GM23338 (cell line): ENCODE measurements around the gene STOM. TPM values are rescaled to one million over a fixed set of nuclear protein-coding genes. Genes with fewer than 3 reads are reported as not detected.

Source experiments
- ATAC-seq: fragments of 200-7000 bp; cut with Tn5 transposase; 3 replicates; pipeline ENCODE4 v1.9.1; 2020
- DNase-seq: peaks from one replicate; pipeline ENCODE4 v3.0.0-alpha.2; 2015; ENCODE audit warnings: low spot score
- H2AFZ ChIP-seq: fragments of 200-600 bp; sonication (generic); 2 replicates; pipeline ENCODE4 v1.8.0; 2016; ENCODE audit warnings: antibody characterized with exemption, mild to moderate bottlenecking, moderate library complexity
- H3F3A ChIP-seq: fragments of 200-600 bp; sonication (generic); replicated peaks from 2 replicates; pipeline ENCODE4 v1.8.0; 2017; ENCODE audit warnings: antibody characterized with exemption, mixed run types, low read depth
- H3K27ac ChIP-seq: fragments of 200-600 bp; sonication (generic); 2 replicates; pipeline ENCODE4 v1.6.1; 2016; ENCODE audit warnings: low read depth
- H3K27me3 ChIP-seq: fragments of 200-600 bp; sonication (generic); 2 replicates; pipeline ENCODE4 v1.8.0; 2016; ENCODE audit warnings: mild to moderate bottlenecking, mixed run types, moderate library complexity; ENCODE audit not compliant: insufficient read depth
- H3K36me3 ChIP-seq: fragments of 200-600 bp; sonication (generic); 2 replicates; pipeline ENCODE4 v1.8.0; 2016; ENCODE audit warnings: mild to moderate bottlenecking; ENCODE audit not compliant: insufficient read depth
- H3K4me1 ChIP-seq: fragments of 200-600 bp; sonication (generic); 2 replicates; pipeline ENCODE4 v1.8.0; 2016; ENCODE audit warnings: mild to moderate bottlenecking, moderate library complexity; ENCODE audit not compliant: insufficient read depth
- H3K4me2 ChIP-seq: fragments of 200-600 bp; sonication (generic); 2 replicates; pipeline ENCODE4 v1.7.1; 2017; ENCODE audit warnings: mixed run types
- H3K4me3 ChIP-seq: fragments of 200-600 bp; sonication (generic); 2 replicates; pipeline ENCODE4 v1.6.1; 2016; ENCODE audit warnings: mixed run types
- H3K79me2 ChIP-seq: fragments of 200-600 bp; sonication (generic); replicated peaks from 2 replicates; pipeline ENCODE4 v1.8.0; 2017; ENCODE audit warnings: mild to moderate bottlenecking; ENCODE audit not compliant: insufficient read depth
- H3K9me2 ChIP-seq: fragments of 200-600 bp; sonication (generic); 2 replicates; pipeline ENCODE4 v1.8.0; 2017; ENCODE audit not compliant: insufficient read depth
- H4K20me1 ChIP-seq: fragments of 200-600 bp; sonication (generic); replicated peaks from 2 replicates; pipeline ENCODE4 v1.8.0; 2017; ENCODE audit warnings: mild to moderate bottlenecking; ENCODE audit not compliant: insufficient read depth
- H3K27ac Mint-ChIP-seq: 2 replicates; pipeline ENCODE4 v1.8.0; 2020; ENCODE audit warnings: inconsistent platforms, mild to moderate bottlenecking, moderate library complexity, mixed read lengths
- H3K27me3 Mint-ChIP-seq: 3 replicates; pipeline ENCODE4 v1.8.0; 2022; ENCODE audit warnings: low read depth, mild to moderate bottlenecking, moderate library complexity, mixed read lengths, inconsistent platforms; ENCODE audit not compliant: insufficient read depth, poor library complexity
- H3K36me3 Mint-ChIP-seq: 3 replicates; pipeline ENCODE4 v1.8.0; 2021; ENCODE audit warnings: low read depth, mild to moderate bottlenecking, inconsistent platforms, moderate library complexity, mixed read lengths
- H3K4me1 Mint-ChIP-seq: 3 replicates; pipeline ENCODE4 v1.8.0; 2020; ENCODE audit warnings: mild to moderate bottlenecking, inconsistent platforms, mixed read lengths
- H3K4me3 Mint-ChIP-seq: 3 replicates; pipeline ENCODE4 v1.8.0; 2021; ENCODE audit warnings: moderate library complexity, mild to moderate bottlenecking, inconsistent platforms, mixed read lengths
- H3K9me3 Mint-ChIP-seq: 3 replicates; pipeline ENCODE4 v1.8.0; 2020; ENCODE audit warnings: moderate library complexity, mild to moderate bottlenecking, inconsistent platforms, mixed read lengths
- CREB1 ChIP-seq: fragments of 250-450 bp; sonication (Bioruptor Pico); IDR thresholded peaks from 2 replicates; pipeline ENCODE4 v1.5.0; 2020; ENCODE audit warnings: low read depth, mild to moderate bottlenecking, moderate library complexity
- CTCF ChIP-seq, 2 experiments: fragments of 200-600 bp in 1 of 2; sonication (generic) in 1 of 2; conservative IDR thresholded peaks; 2 replicates each; pipeline versions ENCODE4 v1.5.1 to v1.6.1; 2016 to 2017; ENCODE audit warnings: antibody characterized with exemption in 2 of 2, low read depth in 2 of 2, mild to moderate bottlenecking in 2 of 2, moderate library complexity in 1 of 2
- ETS1 ChIP-seq: IDR thresholded peaks from 2 replicates; pipeline ENCODE4 v1.6.1; 2016; ENCODE audit warnings: antibody characterized with exemption
- EZH2phosphoT487 ChIP-seq: fragments of 200-600 bp; sonication (generic); IDR thresholded peaks from one replicate; pipeline ENCODE4 v1.8.1; 2018; ENCODE audit warnings: antibody characterized with exemption; ENCODE audit not compliant: unreplicated experiment
- JUNB ChIP-seq: IDR thresholded peaks from one replicate; pipeline ENCODE4 v1.6.1; 2016; ENCODE audit warnings: antibody characterized with exemption; ENCODE audit not compliant: unreplicated experiment
- POLR2AphosphoS5 ChIP-seq: IDR thresholded peaks from 2 replicates; pipeline ENCODE4 v1.6.1; 2016; ENCODE audit warnings: antibody characterized with exemption, low read depth
- REST ChIP-seq: IDR thresholded peaks from one replicate; pipeline ENCODE4 v1.6.1; 2018; ENCODE audit warnings: antibody characterized with exemption; ENCODE audit not compliant: unreplicated experiment
- STAT1 ChIP-seq: IDR thresholded peaks from one replicate; pipeline ENCODE4 v1.6.1; 2016; ENCODE audit warnings: antibody characterized with exemption; ENCODE audit not compliant: unreplicated experiment
- ZNF114 ChIP-seq: fragments of 250-450 bp; sonication (Bioruptor Pico); IDR thresholded peaks from 2 replicates; pipeline ENCODE4 v1.5.0; 2020; ENCODE audit warnings: mild to moderate bottlenecking, moderate library complexity
- ZNF462 ChIP-seq: fragments of 250-450 bp; sonication (Bioruptor Pico); IDR thresholded peaks from 2 replicates; pipeline ENCODE4 v1.5.0; 2020; ENCODE audit warnings: mild to moderate bottlenecking, moderate library complexity
- polyA plus RNA-seq: library from polyadenylated mRNA; unstranded; fragments of >200 nt; fragmentation: Nextera tagmentation; extraction: Ambion mirVana; gene quantifications from 2 replicates; pipeline ENCODE4 v1.2.1, GENCODE V29; 2016
- total RNA-seq: library from RNA; depleted of rRNA; stranded (reverse); fragments of >200 nt; shearing (Covaris generic); gene quantifications from 2 replicates; pipeline ENCODE4 v1.2.3, GENCODE V29; 2014

The STOM gene
- total and polyA plus RNA-seq, 2 experiments from 2014 or later, result 29.4 to 51.1 TPM

GRCh38 chr9:121350993-121351561, 19.0 kb downstream of the STOM start:
- Mint-ChIP-seq H3K4me3 (no peak overlapping the region), H3K27me3 (no peaks in the 10 kb centered on the region), H3K27ac (no peak overlapping the region), H3K4me1 (peaks cover 13% of the 10 kb centered on the region), H3K9me3 (no peaks in the 10 kb centered on the region), H3K36me3 (no peaks in the 10 kb centered on the region; the same call in 2 of the 3 replicates)
- no peaks in the 10 kb centered on the region for H3K79me2 ChIP-seq
- no peaks in the 10 kb centered on the region for H3K27me3 ChIP-seq
- H4K20me1 ChIP-seq, result no peaks in the 10 kb centered on the region
- H3F3A ChIP-seq, result no peaks in the 10 kb centered on the region
- TF ChIP-seq POLR2AphosphoS5 (no peak), CTCF (conservative IDR thresholded peaks at IDR 0.05; ENCODE audit: low read depth in 2 of 2) (no peak), ZNF114 (CRISPR knock-in tag) (no peak), STAT1 (no peak), REST (no peak), CREB1 (CRISPR knock-in tag) (no peak), ZNF462 (no peak), EZH2phosphoT487 (no peak), JUNB (no peak), ETS1 (no peak)
- H3K4me1 ChIP-seq, result peaks cover 15% of the 10 kb centered on the region
- H3K9me2 ChIP-seq, result no peaks in the 10 kb centered on the region
- no peak for DNase-seq
- no peak overlapping the region for H2AFZ ChIP-seq
- H3K27ac ChIP-seq, result no peak overlapping the region
- no peak overlapping the region for H3K4me2 ChIP-seq
- peaks cover 7% of the 10 kb centered on the region; the same call in 1 of the 2 replicates for H3K36me3 ChIP-seq
- H3K4me3 ChIP-seq, result no peak overlapping the region
- no peak for ATAC-seq
